ENCODE results near the gene LUC7L2.

- TF ChIP-seq, protein P1, sequence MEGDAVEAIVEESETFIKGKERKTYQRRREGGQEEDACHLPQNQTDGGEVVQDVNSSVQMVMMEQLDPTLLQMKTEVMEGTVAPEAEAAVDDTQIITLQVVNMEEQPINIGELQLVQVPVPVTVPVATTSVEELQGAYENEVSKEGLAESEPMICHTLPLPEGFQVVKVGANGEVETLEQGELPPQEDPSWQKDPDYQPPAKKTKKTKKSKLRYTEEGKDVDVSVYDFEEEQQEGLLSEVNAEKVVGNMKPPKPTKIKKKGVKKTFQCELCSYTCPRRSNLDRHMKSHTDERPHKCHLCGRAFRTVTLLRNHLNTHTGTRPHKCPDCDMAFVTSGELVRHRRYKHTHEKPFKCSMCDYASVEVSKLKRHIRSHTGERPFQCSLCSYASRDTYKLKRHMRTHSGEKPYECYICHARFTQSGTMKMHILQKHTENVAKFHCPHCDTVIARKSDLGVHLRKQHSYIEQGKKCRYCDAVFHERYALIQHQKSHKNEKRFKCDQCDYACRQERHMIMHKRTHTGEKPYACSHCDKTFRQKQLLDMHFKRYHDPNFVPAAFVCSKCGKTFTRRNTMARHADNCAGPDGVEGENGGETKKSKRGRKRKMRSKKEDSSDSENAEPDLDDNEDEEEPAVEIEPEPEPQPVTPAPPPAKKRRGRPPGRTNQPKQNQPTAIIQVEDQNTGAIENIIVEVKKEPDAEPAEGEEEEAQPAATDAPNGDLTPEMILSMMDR (IDR thresholded peaks at IDR 0.05; ENCODE audit: low read length), result no peak
- TF ChIP-seq EZH2phosphoT487 (IDR thresholded peaks at IDR 0.05; ENCODE audit: low read length) (no peak), EZH2 (optimal IDR thresholded peaks at IDR 0.05; ENCODE audit: low read depth, low read length) (no peak)
These were observed 82.3 kb downstream of the LUC7L2 start for GRCh38 chr7:139441961-139442360.

All from MM.1S (cell line).